Cerebellar cortex (tissue), 1 donor: ENCODE results near the gene ADAM11.

Experiments
- DNase-seq: peaks from one replicate; pipeline ENCODE4 v3.0.0-alpha.2; 2015; ENCODE audit warnings: low spot score

The ADAM11 gene

GRCh38 chr17:44757045-44757917 lies 1.5 kb upstream of the ADAM11 start:
- DNase-seq: no peak

- DNase-seq: no peak
Measured at GRCh38 chr17:44757918-44758413, 822 bp upstream of the ADAM11 start.

- no peak for DNase-seq
Measured at GRCh38 chr17:44759086-44759915, 513 bp downstream of the ADAM11 start.

GRCh38 chr17:44759916-44760243 lies 1.1 kb downstream of the ADAM11 start:
- no peak for DNase-seq

- DNase-seq: no peak
Measured at GRCh38 chr17:44760474-44761308, 1.9 kb downstream of the ADAM11 start.

- DNase-seq: no peak
Measured at GRCh38 chr17:44761932-44762810, 3.4 kb downstream of the ADAM11 start.

GRCh38 chr17:44763170-44763569 lies 4.4 kb downstream of the ADAM11 start:
- DNase-seq: no peak

GRCh38 chr17:44765965-44766364 lies 7.2 kb downstream of the ADAM11 start:
- no peak for DNase-seq

- no peak for DNase-seq
Measured at GRCh38 chr17:44766409-44767038, 7.7 kb downstream of the ADAM11 start.

GRCh38 chr17:44767493-44767892 lies 8.7 kb downstream of the ADAM11 start:
- DNase-seq: no peak

- DNase-seq: no peak
Measured at GRCh38 chr17:44768505-44769142, 9.8 kb downstream of the ADAM11 start.

- DNase-seq: no peak
Measured at GRCh38 chr17:44769230-44769629, 10.4 kb downstream of the ADAM11 start.

- no peak for DNase-seq
Measured at GRCh38 chr17:44769647-44770084, 10.9 kb downstream of the ADAM11 start.

- no peak for DNase-seq
Measured at GRCh38 chr17:44770166-44770925, 11.6 kb downstream of the ADAM11 start.

GRCh38 chr17:44772308-44773045 lies 13.7 kb downstream of the ADAM11 start:
- DNase-seq: no peak

- no peak for DNase-seq
Measured at GRCh38 chr17:44773140-44773539, 14.4 kb downstream of the ADAM11 start.

GRCh38 chr17:44774271-44775135 lies 15.7 kb downstream of the ADAM11 start:
- peak; percentile 89 for DNase-seq
